NCI-H748 (cell line): Measurements from ENCODE around the gene INPP5A.
"Not testable (repeated sequence)": the region's sequence is repeated elsewhere in the genome, so short reads cannot be mapped to it uniquely, and the experiment has no call there.

Source experiments
- DNase-seq: peaks from one replicate; lab custom pipeline; 2025; ENCODE audit not compliant: unreplicated experiment; lab: John Stamatoyannopoulos, UW

The INPP5A gene

GRCh38 chr10:132735341-132735775 lies 197.8 kb downstream of the INPP5A start:
- DNase-seq: no peak

DNA sequence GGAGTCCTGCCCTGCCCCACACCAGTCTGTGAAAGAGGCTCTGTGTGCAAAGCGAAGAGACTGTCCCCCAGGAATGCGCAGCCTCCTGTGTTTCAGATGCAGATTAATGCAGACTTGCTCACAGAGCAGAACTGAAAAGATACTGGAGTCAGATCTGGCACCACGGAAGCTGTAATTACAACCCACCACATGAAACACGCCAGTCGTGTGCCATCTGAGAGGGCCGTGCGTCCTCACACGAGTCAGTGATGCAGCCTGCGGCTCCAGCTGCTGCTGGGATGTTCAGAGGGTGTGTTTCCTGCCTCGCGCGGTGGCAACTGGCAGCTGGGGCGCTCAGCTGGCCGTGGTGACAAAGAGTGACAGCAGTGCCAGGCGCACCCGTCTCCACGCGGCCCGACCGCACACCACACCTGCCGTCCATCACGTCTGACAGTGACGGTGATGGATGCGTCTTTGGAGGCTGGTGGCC lies 198.4 kb downstream of the INPP5A start:
- DNase-seq: peak; percentile 34

DNA sequence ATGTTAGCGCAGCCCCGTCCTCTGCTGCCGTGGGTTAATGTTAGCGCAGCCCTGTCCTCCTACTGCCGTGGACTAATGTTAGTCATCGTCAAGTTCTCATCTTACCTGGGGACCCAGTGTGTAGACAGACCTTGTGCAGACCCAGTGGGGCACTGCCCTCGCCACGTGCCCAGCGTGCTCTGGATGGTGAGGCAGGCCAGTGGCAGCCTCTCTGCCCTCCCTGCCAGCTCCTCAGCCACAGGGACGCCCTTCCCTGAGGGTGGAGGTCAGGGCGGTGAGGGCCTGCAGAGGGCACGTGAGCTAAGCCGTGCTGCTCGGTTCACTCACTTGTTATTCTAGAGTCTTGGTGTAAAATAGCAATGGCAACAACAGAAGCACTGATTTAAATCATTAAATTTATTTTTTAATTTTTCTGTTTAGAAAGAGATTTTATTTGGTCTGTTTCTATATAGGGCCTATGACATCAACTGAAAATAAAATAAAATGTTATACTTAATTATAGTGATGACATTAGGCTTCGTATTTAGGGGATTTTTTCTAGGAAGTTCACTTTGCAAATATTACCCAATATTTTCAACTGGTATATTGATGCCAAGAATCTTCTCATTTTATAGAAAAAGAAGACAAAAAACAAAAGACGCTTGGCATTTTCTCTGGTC lies 199.9 kb downstream of the INPP5A start:
- no peak for DNase-seq

GRCh38 chr10:132738454-132739224 lies 201.1 kb downstream of the INPP5A start:
- DNase-seq: no peak

DNA sequence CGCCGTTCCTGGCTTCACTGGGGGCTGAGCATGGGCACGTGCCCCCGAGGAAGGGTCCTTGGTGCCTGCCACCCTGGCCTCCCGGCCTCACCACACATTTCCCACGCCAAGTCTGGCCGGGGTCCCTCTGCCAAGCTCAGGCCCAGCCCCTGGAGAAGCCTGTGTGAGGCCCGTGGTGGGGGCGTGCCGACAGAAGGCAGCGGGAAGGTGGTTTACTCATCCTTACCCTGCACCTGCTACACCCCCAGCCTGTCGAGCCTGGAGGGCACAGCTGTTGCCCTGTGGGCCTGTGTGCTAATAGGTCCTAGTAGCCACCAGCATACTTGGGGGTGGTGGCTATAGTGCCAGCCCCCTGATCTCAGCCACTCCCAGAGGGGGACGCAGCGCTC lies 201.6 kb downstream of the INPP5A start:
- DNase-seq: no peak

- DNase-seq: no peak
These were observed 203.0 kb downstream of the INPP5A start for GRCh38 chr10:132740588-132740987.

- no peak for DNase-seq
These were observed 204.7 kb downstream of the INPP5A start for GRCh38 chr10:132742167-132742836.

DNA sequence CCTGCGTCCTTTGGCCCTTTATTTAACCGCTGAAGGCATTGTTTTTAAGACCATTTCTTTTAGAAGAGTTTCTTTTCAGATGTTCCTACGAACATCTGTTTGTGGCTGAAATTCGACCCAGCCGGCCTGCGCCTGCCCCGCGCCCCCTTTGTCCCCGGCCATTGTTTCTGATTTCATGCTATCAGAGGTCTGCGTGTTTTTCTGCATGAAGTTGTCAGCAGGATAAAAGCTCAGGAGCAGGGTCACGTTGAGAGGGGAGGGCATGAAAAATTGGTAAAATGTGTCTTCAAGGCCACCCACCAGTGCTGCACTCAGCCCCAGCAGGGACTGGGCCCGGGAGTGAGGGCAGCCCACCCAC lies 205.2 kb downstream of the INPP5A start:
- no peak for DNase-seq

- DNase-seq: not testable (repeated sequence)
These were observed 205.8 kb downstream of the INPP5A start for GRCh38 chr10:132743196-132743924.

DNA sequence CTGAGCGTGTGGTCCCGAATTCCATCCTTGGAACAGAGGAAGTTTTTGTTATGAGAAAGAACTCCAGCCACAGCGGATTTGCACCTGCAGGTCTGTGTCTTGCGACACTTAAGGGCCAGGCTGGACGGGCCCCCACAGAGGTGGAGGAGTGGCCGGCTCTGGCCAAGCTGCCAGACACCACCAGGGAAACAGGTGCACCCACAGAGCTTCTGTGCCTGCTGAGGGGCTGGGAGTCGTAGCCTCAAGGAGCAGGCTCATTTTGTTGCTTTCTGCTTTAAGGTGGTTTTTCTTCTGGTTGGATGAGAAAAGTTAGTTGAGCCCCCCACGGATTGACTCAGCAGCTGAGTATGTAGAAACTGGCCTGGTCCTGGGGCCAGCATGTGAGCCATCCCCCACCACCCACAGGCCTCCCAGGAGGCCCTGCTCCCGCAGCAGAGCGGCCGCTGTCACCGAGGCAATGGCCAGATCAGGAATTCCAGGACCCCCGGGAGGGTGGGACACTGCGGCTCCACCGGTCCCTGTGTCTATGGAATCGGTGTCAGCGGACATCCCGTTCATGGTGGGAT lies 206.4 kb downstream of the INPP5A start:
- DNase-seq: no peak

DNA sequence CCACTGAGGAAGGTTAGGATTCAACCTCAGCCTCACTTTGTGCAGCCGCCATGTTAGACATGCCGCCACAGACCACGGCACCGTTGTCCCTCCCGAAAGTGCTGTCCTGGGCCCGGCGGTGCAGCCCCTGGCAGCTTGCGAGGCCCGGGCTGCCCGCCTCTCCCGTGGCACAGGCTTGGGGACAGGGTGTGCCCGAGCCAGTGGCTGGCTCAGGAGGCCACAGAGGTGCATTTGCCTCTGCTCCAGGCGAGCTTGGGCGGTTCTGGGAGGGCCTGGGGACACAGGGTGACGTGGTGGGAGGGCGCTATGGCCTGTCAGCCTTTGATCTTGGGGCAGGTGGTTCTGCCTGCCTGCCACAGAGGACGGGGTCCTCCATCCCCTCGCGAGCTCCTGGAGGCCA lies 207.3 kb downstream of the INPP5A start:
- no peak for DNase-seq

DNA sequence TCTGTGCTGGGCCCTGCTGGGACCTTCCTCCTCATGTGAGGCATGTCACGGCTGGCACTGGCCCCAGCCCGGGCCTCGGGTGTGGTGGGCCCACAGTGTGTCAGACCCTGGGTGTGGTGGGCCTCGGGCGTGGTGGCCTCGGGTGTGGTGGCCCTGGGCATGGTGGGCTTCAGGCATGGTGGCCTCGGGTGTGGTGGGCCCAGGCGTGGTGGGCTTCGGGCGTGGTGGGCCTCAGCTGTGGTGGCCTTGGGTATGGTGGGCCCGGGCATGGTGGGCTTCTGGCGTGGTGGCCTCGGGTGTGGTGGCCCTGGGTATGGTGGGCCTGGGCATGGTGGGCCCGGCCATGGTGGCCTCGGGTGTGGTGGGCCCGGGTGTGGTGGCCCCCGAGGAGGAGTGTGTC lies 207.9 kb downstream of the INPP5A start:
- DNase-seq: no peak

DNA sequence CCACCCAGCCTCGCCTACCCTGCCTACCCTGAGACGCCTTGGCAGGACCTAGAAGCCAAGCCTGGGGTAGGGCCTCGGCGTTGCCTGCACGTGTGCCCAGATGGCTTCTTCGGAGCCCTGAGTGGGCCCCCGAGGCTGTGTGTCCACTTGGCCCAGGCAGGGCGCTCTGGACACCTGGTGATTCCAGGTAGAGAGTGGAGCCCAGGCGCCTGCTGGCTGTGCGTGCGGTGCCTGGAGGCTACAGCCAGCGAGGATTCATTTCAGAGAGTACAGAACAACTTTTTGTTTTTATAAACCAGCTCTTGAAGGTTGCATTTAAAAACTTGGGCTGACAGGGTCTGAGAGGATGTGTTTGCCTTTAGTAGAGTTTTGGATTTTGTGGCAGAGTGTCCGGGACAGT lies 208.4 kb downstream of the INPP5A start:
- no peak for DNase-seq

DNA sequence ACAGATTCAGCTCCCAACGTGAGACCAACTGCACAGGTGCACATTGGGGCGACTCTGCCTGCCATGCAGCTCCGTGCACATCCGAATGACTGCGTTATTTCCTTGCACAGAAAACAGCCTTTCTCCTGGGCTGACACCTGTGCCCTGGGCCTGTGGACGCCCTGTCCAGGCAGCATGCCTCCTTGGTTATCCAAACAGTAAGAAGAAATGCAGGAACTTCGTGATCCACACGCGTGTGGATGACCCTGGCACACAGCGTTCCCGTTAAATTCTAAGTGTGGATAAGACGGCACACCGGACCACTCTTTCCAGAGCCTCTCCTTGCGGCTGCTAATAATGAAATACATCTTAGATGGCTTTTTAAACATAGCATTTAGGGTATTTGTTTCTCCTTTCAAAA lies 208.8 kb downstream of the INPP5A start:
- DNase-seq: no peak

DNA sequence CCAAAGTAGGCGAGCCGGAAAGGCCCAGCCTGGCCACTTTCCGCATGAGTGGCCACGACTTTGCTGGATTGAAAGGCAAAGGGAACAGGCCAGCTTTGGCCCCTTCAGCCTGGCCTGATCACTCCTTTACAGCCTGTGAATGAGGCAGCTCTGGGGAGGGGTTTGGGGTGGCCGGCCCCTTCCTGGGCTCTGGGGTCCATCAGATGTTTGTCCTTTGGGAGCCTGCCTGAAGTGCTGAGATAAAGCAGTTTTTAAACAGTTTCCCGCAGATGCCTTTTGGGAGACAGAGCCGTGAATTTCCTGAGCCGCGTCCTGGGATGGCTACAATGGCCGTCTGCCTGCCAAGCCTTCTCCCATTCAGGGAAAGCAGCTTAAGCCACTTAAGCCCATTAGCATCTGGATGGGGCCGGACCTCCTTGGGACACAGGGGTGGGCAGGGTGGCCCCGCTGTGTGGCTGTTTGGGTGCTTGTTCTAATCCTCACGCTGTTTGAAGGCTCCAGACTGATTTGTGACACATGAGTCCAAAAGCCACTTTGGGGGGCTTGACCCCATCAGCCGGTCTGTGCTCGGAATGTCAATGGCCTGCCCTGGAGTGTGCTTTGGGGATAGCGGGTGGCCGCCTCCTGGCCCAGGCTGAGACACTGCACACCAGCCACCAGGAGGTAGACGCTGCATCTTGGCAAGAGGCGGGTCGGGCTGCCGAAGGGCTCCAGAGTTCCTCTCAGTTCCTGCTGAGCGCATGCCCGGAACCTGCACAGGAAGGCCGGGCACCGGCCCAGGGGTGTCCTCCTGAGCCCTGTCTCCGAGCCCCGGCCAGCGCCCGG lies 209.4 kb downstream of the INPP5A start:
- no peak for DNase-seq

DNA sequence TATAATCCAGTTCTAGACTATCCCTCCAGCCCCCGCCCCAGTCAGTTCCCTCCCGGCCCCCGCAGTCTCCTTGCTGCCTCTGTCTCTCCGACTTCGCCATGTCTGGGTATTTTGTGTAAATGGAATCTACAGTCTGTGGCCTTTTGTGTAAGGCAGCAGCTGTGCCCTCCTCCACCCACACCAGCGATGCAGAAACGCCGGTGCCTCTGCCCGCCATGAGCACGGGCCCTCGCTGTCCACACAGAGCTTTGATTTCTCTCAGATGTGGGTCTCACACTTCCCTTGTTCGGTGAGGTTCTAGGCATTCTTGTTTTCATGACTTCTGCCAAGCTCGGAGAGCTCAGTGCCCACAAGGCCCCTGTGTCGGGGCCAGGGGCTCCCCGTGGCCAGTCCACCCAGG lies 210.5 kb downstream of the INPP5A start:
- no peak for DNase-seq

DNA sequence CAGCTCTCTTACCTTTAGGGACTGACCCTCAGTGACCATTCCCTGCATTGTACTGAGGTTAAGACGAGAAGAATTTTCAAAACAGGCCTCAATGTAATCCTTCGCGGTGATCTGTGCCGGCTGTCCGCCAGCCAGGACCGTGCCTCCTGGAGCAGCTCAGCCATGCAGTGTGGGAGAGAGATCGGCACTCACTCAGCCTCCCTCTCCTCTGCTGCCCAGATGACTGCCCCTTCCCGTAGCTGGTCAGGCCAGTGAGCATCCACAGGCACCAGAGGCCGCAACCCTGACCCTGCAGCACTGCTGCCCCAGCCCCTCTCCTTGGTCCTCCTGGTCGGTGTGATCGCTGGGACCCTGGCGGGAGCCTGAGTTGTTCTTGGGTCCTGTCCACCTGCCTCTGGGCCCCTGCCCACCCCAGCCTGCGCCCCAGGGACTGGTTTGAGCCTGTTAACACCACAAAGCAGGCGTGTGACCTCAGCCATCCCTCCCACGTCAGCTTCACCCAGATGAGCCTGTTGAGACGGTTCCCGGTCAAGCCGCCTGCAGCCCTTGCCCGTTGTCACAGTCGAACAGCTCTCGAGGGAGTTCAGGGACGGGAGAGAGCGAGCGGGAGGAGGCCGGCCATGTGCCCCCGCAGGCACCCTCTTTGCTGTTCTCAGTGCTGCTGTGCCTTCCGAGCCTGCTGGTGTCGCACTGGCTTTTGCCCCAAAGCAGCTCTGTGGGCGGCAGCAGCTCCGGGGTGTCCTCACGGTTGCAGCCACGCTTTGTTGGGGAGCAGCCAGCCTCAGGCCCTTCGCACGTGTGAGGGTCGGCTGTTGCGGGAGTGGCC lies 211.2 kb downstream of the INPP5A start:
- no peak for DNase-seq

DNA sequence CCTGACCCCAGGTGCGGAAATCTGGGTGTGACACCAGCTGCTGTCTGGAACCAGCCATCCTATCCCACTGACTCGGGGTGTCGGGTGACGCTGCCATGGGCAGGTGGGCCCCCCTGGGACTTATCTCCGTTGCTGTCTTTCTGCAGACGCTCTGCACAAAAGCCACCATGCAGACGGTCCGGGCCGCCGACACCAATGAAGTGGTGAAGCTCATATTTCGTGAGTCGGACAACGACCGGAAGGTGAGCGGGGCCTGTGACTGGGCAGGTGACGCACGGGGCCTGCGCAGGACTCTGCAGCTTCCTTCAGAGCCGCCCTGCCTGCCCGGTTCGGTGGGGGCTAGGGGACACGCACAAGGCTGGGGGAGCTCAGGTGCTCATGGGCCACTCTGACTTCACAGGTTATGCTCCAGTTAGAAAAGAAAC lies 211.8 kb downstream of the INPP5A start:
- peak; percentile 12 for DNase-seq

DNA sequence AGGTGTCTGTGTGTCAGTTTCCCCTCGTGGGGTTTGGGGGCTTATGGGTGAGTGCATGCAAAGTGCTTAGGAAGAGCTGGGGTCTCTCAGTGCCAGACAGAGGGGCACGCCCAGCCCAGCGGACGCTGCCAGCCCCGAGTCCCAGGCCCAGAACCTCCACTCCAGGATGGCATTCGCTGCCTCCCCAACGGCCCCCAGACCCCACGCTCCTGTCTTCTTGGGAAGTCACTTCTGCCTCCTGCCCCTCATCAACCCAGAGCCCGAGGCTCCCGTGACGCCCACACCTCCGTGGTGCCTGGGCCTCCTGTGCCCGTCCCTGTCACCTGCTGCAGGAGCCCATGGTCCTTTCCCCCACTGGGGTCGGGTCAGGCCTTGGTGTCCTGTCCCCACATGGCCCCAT lies 213.3 kb downstream of the INPP5A start:
- DNase-seq: no peak
